ENCODE results near the gene GRIP1. TPM values are rescaled to one million over a fixed set of nuclear protein-coding genes. Genes with fewer than 3 reads are reported as not detected.

GRIP1 gene
- total and polyA plus RNA-seq, 2 experiments from 2014 or later: 5.1 to 13.7 TPM

DNA sequence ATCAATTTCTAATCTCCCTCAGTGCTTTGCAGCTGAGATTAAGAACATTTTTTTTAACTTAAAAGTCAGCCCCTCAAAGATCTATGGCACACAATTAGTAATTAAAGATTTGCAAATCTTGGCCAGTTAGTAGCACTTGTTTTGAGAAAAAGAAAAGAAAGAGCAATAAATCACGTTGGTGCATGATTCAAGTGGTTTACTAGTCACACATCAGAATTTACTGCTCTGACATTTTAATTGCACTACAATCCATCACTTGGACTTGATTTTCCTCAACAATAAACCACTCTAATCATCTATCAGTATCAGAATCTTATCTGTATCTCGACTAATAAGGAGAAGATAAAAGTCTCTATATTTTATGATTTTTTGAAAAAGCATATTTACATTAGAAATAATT, 222.3 kb downstream of the GRIP1 start:
- Mint-ChIP-seq H3K4me3 (no peak overlapping the region), H3K9me3 (no peaks in the 10 kb centered on the region), H3K36me3 (ENCODE audit: low read depth) (no peaks in the 10 kb centered on the region), H3K4me1 (no peaks in the 10 kb centered on the region), H3K27me3 (ENCODE audit: insufficient read depth, low read depth, poor library complexity) (no peaks in the 10 kb centered on the region), H3K27ac (no peak overlapping the region)
- H4K20me1 ChIP-seq (replicated peaks; ENCODE audit: insufficient read depth): no peaks in the 10 kb centered on the region
- no peak overlapping the region for H3K4me3 ChIP-seq
- ATAC-seq (no peak), DNase-seq (ENCODE audit: low spot score) (no peak)
- H3K4me1 ChIP-seq (ENCODE audit: insufficient read depth): peaks cover 5% of the 10 kb centered on the region
- no peaks in the 10 kb centered on the region for H3K27me3 ChIP-seq (ENCODE audit: insufficient read depth)
- no peak overlapping the region for H3K4me2 ChIP-seq
- no peaks in the 10 kb centered on the region for H3F3A ChIP-seq (replicated peaks; ENCODE audit: low read depth)
- TF ChIP-seq STAT1 (IDR thresholded peaks at IDR 0.05; ENCODE audit: unreplicated experiment) (no peak), NANOG (IDR thresholded peaks at IDR 0.05; ENCODE audit: borderline replicate concordance) (no peak), EZH2phosphoT487 (IDR thresholded peaks at IDR 0.05; ENCODE audit: unreplicated experiment) (no peak), ZNF331 (CRISPR knock-in tag; IDR thresholded peaks at IDR 0.05; ENCODE audit: low read depth) (no peak), POLR2AphosphoS5 (IDR thresholded peaks at IDR 0.05; ENCODE audit: low read depth) (no peak), EZH2 (IDR thresholded peaks at IDR 0.05; ENCODE audit: low read depth, unreplicated experiment) (no peak), ETS1 (IDR thresholded peaks at IDR 0.05) (no peak), ZNF114 (CRISPR knock-in tag; IDR thresholded peaks at IDR 0.05) (no peak), ZNF462 (CRISPR knock-in tag; IDR thresholded peaks at IDR 0.05) (no peak), CREB1 (CRISPR knock-in tag; IDR thresholded peaks at IDR 0.05; ENCODE audit: low read depth) (no peak), JUNB (IDR thresholded peaks at IDR 0.05; ENCODE audit: unreplicated experiment) (no peak), CTCF (conservative IDR thresholded peaks at IDR 0.05; ENCODE audit: low read depth in 2 of 2) (no peak)
- TF ChIP-seq, protein P1, sequence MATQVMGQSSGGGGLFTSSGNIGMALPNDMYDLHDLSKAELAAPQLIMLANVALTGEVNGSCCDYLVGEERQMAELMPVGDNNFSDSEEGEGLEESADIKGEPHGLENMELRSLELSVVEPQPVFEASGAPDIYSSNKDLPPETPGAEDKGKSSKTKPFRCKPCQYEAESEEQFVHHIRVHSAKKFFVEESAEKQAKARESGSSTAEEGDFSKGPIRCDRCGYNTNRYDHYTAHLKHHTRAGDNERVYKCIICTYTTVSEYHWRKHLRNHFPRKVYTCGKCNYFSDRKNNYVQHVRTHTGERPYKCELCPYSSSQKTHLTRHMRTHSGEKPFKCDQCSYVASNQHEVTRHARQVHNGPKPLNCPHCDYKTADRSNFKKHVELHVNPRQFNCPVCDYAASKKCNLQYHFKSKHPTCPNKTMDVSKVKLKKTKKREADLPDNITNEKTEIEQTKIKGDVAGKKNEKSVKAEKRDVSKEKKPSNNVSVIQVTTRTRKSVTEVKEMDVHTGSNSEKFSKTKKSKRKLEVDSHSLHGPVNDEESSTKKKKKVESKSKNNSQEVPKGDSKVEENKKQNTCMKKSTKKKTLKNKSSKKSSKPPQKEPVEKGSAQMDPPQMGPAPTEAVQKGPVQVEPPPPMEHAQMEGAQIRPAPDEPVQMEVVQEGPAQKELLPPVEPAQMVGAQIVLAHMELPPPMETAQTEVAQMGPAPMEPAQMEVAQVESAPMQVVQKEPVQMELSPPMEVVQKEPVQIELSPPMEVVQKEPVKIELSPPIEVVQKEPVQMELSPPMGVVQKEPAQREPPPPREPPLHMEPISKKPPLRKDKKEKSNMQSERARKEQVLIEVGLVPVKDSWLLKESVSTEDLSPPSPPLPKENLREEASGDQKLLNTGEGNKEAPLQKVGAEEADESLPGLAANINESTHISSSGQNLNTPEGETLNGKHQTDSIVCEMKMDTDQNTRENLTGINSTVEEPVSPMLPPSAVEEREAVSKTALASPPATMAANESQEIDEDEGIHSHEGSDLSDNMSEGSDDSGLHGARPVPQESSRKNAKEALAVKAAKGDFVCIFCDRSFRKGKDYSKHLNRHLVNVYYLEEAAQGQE (IDR thresholded peaks at IDR 0.05; ENCODE audit: unreplicated experiment): no peak
- H3K36me3 ChIP-seq (ENCODE audit: insufficient read depth): peaks cover 3% of the 10 kb centered on the region; the same call in 1 of the 2 replicates
- no peaks in the 10 kb centered on the region for H3K79me2 ChIP-seq (replicated peaks; ENCODE audit: insufficient read depth)
- H3K9me2 ChIP-seq (ENCODE audit: insufficient read depth): no peaks in the 10 kb centered on the region; the same call in 1 of the 2 replicates
- no peak overlapping the region for H3K27ac ChIP-seq (ENCODE audit: low read depth)
- H2AFZ ChIP-seq: no peak overlapping the region
